NB4 (cell line): ENCODE results near the gene PF4V1.

ENCODE experiments used
- DNase-seq: peaks from one replicate; pipeline ENCODE4 v3.0.0; 2010; ENCODE audit warnings: low read depth
- H3K4me3 ChIP-seq: one replicate; pipeline ENCODE4 v1.5.1; 2011; ENCODE audit warnings: mild to moderate bottlenecking, low read depth, low read length, moderate library complexity
- CTCF ChIP-seq: IDR thresholded peaks from one replicate; pipeline ENCODE4 v1.5.1; 2012; ENCODE audit warnings: low read depth, low read length
- MAX ChIP-seq: IDR thresholded peaks from 2 replicates; pipeline ENCODE4 v1.6.1; 2011; ENCODE audit warnings: low read depth, low read length
- MYC ChIP-seq: IDR thresholded peaks from 2 replicates; pipeline ENCODE4 v1.6.1; 2011; ENCODE audit warnings: low read depth, low read length
- POLR2A ChIP-seq: IDR thresholded peaks from 2 replicates; pipeline ENCODE4 v1.6.1; 2011; ENCODE audit warnings: mild to moderate bottlenecking; ENCODE audit not compliant: insufficient read length; ENCODE audit errors: extremely low read depth

PF4V1 gene

GRCh38 chr4:73859614-73860088 lies 6.6 kb downstream of the PF4V1 start:
- no peak for DNase-seq
- no peak overlapping the region for H3K4me3 ChIP-seq
- TF ChIP-seq POLR2A (no peak), MYC (no peak), MAX (no peak), CTCF (no peak)

- H3K4me3 ChIP-seq = no peak overlapping the region
- TF ChIP-seq POLR2A (no peak), CTCF (no peak)
- DNase-seq = no peak
Measured at GRCh38 chr4:73860181-73860580, 7.1 kb downstream of the PF4V1 start.

GRCh38 chr4:73860917-73861316 lies 7.8 kb downstream of the PF4V1 start:
- no peak for DNase-seq
- TF ChIP-seq CTCF (no peak), MYC (no peak), POLR2A (no peak), MAX (no peak)
- H3K4me3 ChIP-seq = no peak overlapping the region

- TF ChIP-seq POLR2A = no peak
- TF ChIP-seq MAX = no peak
- no peak for TF ChIP-seq CTCF
- no peak for TF ChIP-seq MYC
- H3K4me3 ChIP-seq = no peak overlapping the region
- no peak for DNase-seq
Measured at GRCh38 chr4:73862322-73862721, 9.2 kb downstream of the PF4V1 start.

- peak; percentile 38 for DNase-seq
- TF ChIP-seq CTCF (peak; percentile 17), MYC (no peak)
- H3K4me3 ChIP-seq = no peak overlapping the region
Measured at GRCh38 chr4:73864365-73864764, 11.3 kb downstream of the PF4V1 start.

GRCh38 chr4:73864961-73865360 lies 11.9 kb downstream of the PF4V1 start:
- DNase-seq = no peak

More at GRCh38 chr4:73864961-73865360, 11.9 kb downstream of the PF4V1 start:
- TF ChIP-seq MAX = no peak
- no peak for TF ChIP-seq POLR2A
- TF ChIP-seq CTCF = no peak
- TF ChIP-seq MYC = no peak
- H3K4me3 ChIP-seq = no peak overlapping the region
